Astrocyte of the cerebellum (primary cell): ENCODE results near the gene COL6A2.

Experiments
- DNase-seq: peaks from one replicate; pipeline ENCODE4 v3.0.0-alpha.2; 2011; ENCODE audit warnings: low read depth
- H3K4me3 ChIP-seq: 2 replicates; pipeline ENCODE4 v1.5.1; 2011; ENCODE audit warnings: mild to moderate bottlenecking, low read depth, low read length, moderate library complexity
- CTCF ChIP-seq: IDR thresholded peaks from 2 replicates; pipeline ENCODE4 v1.5.1; 2012; ENCODE audit warnings: low read length, low read depth, moderate library complexity, mild to moderate bottlenecking; ENCODE audit errors: missing control alignments
- in situ Hi-C: cut with HindIII; loops from 2 replicates; pipeline ENCODE4 v1.10.0; 2017; ENCODE audit warnings: low sequenced_read_pairs

The COL6A2 gene

DNA sequence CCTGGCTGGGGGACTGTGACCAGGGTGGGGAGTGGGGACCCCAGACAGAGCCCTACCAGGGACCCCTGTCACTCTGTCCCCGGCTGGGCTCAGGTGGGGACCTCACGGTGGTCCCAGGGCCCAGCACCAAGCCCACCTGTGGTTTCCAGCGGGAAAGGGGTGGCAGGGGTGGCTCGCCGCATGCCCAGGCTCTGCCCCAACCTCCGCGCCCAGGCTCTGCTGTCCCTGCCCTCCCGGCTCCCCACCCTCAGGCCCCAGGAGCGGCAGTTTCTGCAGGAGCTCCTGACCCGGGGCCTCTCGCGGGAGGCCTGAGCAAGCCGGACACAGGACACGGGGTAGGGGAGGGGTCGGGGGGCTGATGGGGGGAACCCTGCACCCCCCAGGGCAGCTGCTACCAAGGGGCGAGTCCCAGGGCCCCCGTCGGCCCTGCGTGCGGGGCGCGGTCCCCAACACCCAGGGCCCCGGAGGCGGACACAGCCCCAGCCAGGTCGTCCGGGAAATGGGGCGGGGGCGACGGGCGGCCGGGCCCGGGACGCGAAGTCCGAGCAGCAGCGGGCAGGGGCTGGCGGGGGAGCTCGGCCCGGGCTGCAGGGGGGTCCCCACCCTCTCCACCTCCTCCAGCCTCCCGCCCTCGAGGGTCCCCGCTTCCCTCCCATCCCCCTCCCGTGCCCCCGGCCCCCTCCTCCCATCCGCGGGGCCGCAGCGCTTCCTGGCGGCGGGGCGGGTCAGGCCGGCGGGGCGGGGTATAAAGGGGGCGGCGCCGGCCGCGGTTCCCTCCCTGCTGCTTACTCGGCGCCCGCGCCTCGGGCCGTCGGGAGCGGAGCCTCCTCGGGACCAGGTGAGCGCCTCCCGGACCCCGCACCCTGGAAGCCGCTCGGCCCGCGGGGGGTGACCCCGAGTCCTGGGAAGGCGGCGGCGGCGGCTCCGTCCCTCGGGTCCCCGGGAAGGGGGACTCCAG, at the start of gene COL6A2:
Gene COL6A2 (plus strand): TSS at position 777 of the 958 bp plus-strand sequence.
- peak; percentile 20 for TF ChIP-seq CTCF

GRCh38 chr21:46048926-46049889, 48.7 kb upstream of the COL6A2 start:
- in situ Hi-C loops = no loop called here
- H3K4me3 ChIP-seq = no peak overlapping the region
- peak; percentile 99 for DNase-seq
- TF ChIP-seq CTCF = no peak

More for the DNA sequence above, at the start of gene COL6A2:
- peak within 1 kb of the TSS; percentile 84 for H3K4me3 ChIP-seq
- DNase-seq = no peak
- in situ Hi-C loops = no loop called here

- TF ChIP-seq CTCF = no peak
- H3K4me3 ChIP-seq = no peak overlapping the region
- in situ Hi-C loops = loop anchor here (5.0 kb wide), 2 partner anchors 48 to 62 kb away; no protein-coding TSS in a partner anchor
- DNase-seq = no peak
Measured at GRCh38 chr21:46049890-46050667, 47.8 kb upstream of the COL6A2 start.

- DNase-seq = no peak
- no peak for TF ChIP-seq CTCF
- H3K4me3 ChIP-seq = no peak overlapping the region
- in situ Hi-C loops = loop anchor here (5.0 kb wide), 2 partner anchors 49 to 61 kb away; no protein-coding TSS in a partner anchor
Measured at GRCh38 chr21:46050668-46051378, 47.1 kb upstream of the COL6A2 start.

DNA sequence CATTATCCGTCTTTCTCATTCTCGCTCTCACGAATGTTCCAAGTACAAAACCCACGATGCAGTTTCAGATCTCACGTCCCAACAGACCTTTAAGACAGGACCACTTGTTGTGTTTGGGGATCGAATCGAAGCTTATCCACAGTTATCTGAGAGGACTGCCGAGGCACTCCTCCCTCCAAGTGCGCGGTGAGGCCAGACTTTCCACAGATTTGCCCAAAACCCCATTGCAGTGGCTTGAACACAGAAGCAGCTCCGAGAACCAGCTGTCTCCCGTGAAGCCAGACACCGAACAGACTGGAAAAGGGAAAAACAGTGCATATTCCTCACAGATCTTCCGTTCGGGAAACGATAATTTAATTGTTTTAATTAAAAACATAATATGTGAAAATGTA, 46.5 kb upstream of the COL6A2 start:
- TF ChIP-seq CTCF = no peak
- DNase-seq = no peak
- no peak overlapping the region for H3K4me3 ChIP-seq
- in situ Hi-C loops = loop anchor here (5.0 kb wide), 2 partner anchors 49 to 61 kb away; no protein-coding TSS in a partner anchor
